ENCODE results near the gene CCRL2.

GRCh38 chr3:46368569-46368968 lies 38.5 kb upstream of the CCRL2 start:
- TF ChIP-seq, protein P1, sequence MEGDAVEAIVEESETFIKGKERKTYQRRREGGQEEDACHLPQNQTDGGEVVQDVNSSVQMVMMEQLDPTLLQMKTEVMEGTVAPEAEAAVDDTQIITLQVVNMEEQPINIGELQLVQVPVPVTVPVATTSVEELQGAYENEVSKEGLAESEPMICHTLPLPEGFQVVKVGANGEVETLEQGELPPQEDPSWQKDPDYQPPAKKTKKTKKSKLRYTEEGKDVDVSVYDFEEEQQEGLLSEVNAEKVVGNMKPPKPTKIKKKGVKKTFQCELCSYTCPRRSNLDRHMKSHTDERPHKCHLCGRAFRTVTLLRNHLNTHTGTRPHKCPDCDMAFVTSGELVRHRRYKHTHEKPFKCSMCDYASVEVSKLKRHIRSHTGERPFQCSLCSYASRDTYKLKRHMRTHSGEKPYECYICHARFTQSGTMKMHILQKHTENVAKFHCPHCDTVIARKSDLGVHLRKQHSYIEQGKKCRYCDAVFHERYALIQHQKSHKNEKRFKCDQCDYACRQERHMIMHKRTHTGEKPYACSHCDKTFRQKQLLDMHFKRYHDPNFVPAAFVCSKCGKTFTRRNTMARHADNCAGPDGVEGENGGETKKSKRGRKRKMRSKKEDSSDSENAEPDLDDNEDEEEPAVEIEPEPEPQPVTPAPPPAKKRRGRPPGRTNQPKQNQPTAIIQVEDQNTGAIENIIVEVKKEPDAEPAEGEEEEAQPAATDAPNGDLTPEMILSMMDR (conservative IDR thresholded peaks at IDR 0.05 in 1 of 2, IDR thresholded peaks at IDR 0.05 in 1 of 2; ENCODE audit: low read depth in 1 of 2, low read length in 2 of 2) = no peak
- no peak for TF ChIP-seq EZH2 (IDR thresholded peaks at IDR 0.05; ENCODE audit: low read length, missing control alignments)
